Measurements from ENCODE around the gene DAZL.

DAZL gene

DNA sequence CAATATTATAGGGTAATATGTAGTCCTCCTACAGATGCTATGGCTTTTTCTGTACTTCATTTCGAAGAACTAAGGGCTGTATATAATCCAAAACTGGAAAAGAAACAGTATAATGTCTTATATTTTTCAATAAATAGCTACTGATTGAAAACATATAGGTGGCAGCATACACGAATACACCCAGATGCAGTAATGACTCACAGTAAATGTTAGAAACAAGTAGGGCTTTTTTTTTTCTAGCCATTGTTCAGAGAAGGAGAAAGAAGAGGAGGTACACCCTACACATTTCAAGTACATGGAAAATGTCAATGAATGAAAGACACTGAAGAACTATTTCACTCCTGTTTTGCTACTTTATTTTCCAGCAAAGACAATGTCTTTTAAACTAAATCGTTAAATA is 9.4 kb downstream of the DAZL start:
- DNase-seq (ENCODE audit: low spot score), result no peak

DNA sequence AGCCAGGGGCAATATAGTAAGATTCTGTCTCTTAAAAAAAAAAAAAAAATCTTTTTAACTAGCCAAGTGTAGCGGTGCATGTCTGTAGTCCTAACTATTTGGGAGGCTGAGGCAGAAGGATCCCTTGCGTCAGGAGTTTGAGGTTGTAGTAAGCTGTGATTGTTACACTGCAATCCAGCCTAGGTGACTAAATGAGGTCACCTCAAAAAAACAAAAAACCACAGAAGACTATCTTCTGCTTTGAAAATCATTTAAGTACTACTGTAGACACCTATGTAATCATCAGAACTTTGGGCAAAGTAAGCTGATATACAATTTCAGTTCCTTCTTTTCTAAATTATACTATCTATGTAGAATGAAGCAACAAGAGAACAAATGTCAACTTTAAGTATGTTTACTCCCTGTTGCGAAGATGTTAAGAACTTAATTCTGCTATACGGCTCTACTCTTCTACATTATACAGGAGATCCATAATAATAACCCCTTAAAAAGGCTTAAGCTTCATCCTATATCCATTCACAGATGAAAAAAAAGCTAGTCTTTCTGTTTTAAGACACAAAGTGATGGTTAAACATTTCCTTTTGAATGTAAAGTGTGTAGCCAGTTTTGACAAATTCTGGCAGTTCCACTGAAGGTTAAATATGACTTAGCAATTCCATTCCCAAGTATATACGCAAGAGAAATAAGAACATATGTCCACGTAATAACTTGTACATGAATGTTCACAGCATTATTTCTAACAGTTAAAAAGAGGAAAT is 15.2 kb downstream of the DAZL start:
- DNase-seq (ENCODE audit: low spot score), result no peak

GRCh38 chr3:16589120-16589519 is 16.1 kb downstream of the DAZL start:
- DNase-seq (ENCODE audit: low spot score), result no peak

DNA sequence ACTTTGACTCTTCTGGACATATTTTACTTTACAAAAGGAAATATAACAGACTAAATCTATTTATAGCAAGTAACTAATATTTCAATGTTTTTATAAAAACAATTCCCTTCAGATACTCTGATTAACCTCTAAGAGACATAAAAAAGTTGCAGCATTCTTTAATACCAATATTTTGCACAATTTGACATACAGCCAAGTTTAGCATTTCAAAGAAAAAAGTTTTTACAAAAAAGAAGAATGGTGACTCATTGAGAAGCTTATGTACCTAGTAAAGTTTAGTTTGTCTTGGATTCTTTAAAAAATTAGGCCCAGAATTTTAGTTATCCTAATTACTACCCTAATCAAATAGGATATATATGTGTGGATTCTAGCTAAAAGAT is 17.6 kb downstream of the DAZL start:
- DNase-seq (ENCODE audit: low spot score), result no peak

DNA sequence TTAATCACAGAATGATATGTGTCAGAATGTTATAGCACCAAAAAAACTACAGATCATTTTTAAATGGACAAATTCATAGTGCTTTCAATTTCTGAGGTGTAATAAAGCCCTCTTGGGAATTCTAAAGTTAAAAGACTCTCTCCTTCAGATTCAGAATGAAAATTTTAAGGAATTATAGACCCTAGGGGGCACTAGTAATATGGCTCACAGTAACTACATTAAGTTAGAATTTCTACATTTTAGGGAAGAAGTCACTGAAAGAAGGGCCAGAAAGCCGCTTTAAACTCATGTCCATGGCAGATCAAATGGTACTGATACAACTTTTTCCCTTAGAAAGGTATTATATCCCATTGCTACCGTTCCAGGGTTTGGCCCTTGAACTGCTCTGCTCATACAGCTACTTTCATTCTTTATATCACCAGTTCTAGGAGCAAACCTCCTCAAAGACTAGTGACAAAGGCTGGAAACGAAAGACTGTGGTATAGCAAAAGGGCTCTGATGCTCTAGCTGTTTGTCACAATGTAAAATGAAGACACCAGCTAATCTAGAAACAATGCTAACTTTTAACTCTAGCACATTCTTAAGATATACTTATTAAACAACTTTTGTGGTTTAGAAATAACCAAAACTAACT is 18.1 kb downstream of the DAZL start:
- DNase-seq (ENCODE audit: low spot score), result no peak

- DNase-seq (ENCODE audit: low spot score), result no peak
These were observed 20.3 kb downstream of the DAZL start for GRCh38 chr3:16584880-16585279.

- DNase-seq (ENCODE audit: low spot score), result no peak
These were observed 21.7 kb downstream of the DAZL start for GRCh38 chr3:16583551-16583950.

- DNase-seq (ENCODE audit: low spot score), result no peak
These were observed 35.1 kb downstream of the DAZL start for GRCh38 chr3:16570113-16570512.

- no peak for DNase-seq (ENCODE audit: low spot score)
These were observed 36.7 kb downstream of the DAZL start for GRCh38 chr3:16568532-16568931.

GRCh38 chr3:16568115-16568514 is 37.1 kb downstream of the DAZL start:
- no peak for DNase-seq (ENCODE audit: low spot score)

GRCh38 chr3:16559653-16560365 is 45.4 kb downstream of the DAZL start:
- no peak for DNase-seq (ENCODE audit: low spot score)

- DNase-seq (ENCODE audit: low spot score), result no peak
These were observed 51.1 kb downstream of the DAZL start for GRCh38 chr3:16554126-16554525.

- DNase-seq (ENCODE audit: low spot score), result no peak
These were observed 52.5 kb downstream of the DAZL start for GRCh38 chr3:16552757-16553156.

- DNase-seq (ENCODE audit: low spot score), result no peak
These were observed 53.8 kb downstream of the DAZL start for GRCh38 chr3:16551342-16551976.

DNA sequence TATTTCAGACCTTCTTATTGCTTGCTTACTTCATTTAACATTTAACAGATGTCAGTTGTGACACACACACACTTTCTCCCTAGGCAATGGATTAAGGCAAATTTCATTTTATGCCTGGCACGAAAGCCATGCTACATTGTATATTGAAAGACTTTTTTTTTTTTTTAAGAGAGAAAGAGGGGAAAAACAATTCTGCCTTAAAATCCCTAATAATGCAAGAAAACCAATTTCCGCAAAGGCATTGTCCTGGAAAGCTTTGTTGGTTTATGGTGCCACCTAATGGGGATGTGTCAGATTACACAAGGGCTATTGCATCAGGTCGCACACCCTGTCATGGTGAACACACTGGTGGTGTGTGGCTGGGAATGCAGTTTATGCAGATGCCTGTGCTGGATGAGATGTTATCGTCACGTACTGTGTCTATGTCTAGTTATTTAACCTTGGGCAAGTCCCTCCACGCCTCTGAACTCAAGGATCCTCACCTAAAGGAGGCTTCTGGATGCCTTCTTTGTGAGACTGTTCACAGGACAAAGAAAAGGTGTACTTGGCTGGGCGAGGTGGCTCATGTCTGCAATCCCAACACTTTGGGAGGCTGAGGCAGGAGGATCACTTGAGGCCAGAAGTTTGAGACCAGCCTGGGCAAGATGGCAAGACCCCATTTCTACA is 54.4 kb downstream of the DAZL start:
- DNase-seq (ENCODE audit: low spot score), result peak; percentile 82

- DNase-seq (ENCODE audit: low spot score), result no peak
These were observed 54.9 kb downstream of the DAZL start for GRCh38 chr3:16550305-16550675.

- DNase-seq (ENCODE audit: low spot score), result no peak
These were observed 56.5 kb downstream of the DAZL start for GRCh38 chr3:16548721-16549120.

GRCh38 chr3:16547561-16548357 is 57.5 kb downstream of the DAZL start:
- DNase-seq (ENCODE audit: low spot score), result no peak

- DNase-seq (ENCODE audit: low spot score), result no peak
These were observed 58.8 kb downstream of the DAZL start for GRCh38 chr3:16546186-16547010.

- no peak for DNase-seq (ENCODE audit: low spot score)
These were observed 59.6 kb downstream of the DAZL start for GRCh38 chr3:16545413-16546185.

All from CD4-positive, alpha-beta T cell treated with Interleukin-15 for 4 hours (primary cell).